ENCODE data around the gene NUCKS1.

GRCh38 chr1:205676002-205676401 lies 74.0 kb downstream of the NUCKS1 start:
- no peak for TF ChIP-seq CTCF (IDR thresholded peaks at IDR 0.05; ENCODE audit: control extremely low read depth in 1 of 3, insufficient read depth in 1 of 3, low read depth in 1 of 3, low read length in 3 of 3)
- no peak for TF ChIP-seq ZNF274 (IDR thresholded peaks at IDR 0.05; ENCODE audit: borderline replicate concordance, extremely low read depth, low read length)
- no peak for TF ChIP-seq NRF1 (IDR thresholded peaks at IDR 0.05; ENCODE audit: low read depth, low read length)
- TF ChIP-seq POLR2AphosphoS5 (IDR thresholded peaks at IDR 0.05; ENCODE audit: low read depth, low read length), result no peak
- TF ChIP-seq ATF3 (IDR thresholded peaks at IDR 0.05; ENCODE audit: insufficient read depth, low read depth, low read length), result no peak
- TF ChIP-seq EP300 (IDR thresholded peaks at IDR 0.05; ENCODE audit: borderline replicate concordance in 1 of 2, low read depth in 2 of 2, low read length in 2 of 2), result no peak
- TF ChIP-seq JUND (IDR thresholded peaks at IDR 0.05; ENCODE audit: low read length), result no peak
- no peak for TF ChIP-seq SUZ12 (IDR thresholded peaks at IDR 0.05; ENCODE audit: low read length)
- TF ChIP-seq JUN (IDR thresholded peaks at IDR 0.05; ENCODE audit: low read depth, low read length), result no peak
- no peak for TF ChIP-seq RAD21 (IDR thresholded peaks at IDR 0.05 in 1 of 2, conservative IDR thresholded peaks at IDR 0.05 in 1 of 2; ENCODE audit: low read depth in 2 of 2, low read length in 2 of 2)
- no peak for TF ChIP-seq BRCA1 (IDR thresholded peaks at IDR 0.05; ENCODE audit: low read depth, low read length)
- TF ChIP-seq, protein P1, sequence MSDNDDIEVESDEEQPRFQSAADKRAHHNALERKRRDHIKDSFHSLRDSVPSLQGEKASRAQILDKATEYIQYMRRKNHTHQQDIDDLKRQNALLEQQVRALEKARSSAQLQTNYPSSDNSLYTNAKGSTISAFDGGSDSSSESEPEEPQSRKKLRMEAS (IDR thresholded peaks at IDR 0.05), result no peak

Data from H1 (cell line).